ENCODE measurements around the gene IGFBP5.
A peak's percentile ranks its signal among the peaks of the same experiment; 100 is the strongest.

DNA sequence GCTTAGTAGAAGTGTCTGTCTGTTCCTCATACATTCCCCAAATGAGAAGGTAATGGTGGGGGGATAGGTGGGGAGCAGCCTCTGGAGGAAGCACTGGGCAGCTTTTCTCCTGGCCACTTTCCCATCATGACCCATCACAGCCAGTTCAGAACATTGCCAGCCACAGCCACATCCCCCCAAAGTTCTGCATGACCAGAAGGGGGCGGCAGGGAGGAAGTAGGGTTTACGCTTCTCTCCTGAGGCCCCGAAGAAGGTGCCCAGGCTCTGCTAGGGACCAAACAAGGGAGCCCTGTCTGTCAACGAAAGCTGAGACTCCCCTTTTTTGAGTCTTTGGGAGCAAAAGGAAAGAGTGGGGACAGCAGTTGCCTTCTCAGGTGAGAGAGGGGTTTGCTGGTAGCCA is 7.7 kb downstream of the IGFBP5 start:
- TF ChIP-seq CTCF (IDR thresholded peaks at IDR 0.05; ENCODE audit: extremely low read depth in 1 of 2, insufficient read depth in 1 of 2, low read depth in 1 of 2, low read length in 2 of 2) (peak; percentile 25 to 44), EZH2 (IDR thresholded peaks at IDR 0.05; ENCODE audit: borderline replicate concordance, low read depth, low read length, severe bottlenecking) (no peak)
